ENCODE data around the gene NLRC5.

DNA sequence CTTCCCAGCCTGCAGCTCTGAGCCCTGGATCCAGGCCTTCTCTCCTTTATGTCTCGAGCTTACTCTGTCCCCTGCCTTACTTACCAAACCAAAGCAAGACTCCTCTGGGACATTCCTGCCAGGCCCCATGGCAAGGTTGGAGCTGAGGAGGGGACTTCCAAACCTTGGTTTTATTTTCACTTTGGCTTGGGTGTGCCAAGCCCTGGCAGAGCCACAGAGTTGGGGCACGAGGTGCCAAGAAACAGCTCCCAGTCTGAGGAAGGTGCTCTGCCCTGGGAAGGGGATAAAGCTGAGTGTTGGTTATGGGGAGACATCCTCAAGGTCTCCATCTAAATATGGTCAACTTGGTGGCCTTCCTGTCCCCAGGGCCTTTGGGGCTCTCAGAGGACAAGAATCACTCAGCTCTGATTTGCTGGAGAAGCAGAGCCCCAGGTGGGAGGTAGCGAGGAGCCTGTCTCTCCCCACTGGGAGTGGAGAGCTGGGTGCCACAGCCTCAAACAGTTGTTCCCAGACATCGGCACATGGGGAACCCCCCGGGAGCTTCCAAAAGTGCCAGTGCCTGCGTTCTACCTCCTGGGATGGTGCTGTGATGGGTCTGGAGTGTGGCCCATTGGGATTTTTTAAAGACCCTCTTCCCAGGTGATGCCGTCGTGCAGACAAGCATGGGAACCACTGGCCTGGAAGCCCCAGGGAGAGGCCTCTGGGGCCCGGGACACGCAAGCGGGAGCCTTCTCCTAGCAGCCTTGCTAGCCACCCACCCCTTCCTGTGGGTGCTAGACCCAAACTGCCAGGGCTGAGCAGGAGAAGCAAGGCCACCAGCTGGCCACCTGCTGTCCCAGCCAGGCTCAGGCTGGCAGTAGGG is 10.3 kb downstream of the NLRC5 start:
- TF ChIP-seq, protein P1, sequence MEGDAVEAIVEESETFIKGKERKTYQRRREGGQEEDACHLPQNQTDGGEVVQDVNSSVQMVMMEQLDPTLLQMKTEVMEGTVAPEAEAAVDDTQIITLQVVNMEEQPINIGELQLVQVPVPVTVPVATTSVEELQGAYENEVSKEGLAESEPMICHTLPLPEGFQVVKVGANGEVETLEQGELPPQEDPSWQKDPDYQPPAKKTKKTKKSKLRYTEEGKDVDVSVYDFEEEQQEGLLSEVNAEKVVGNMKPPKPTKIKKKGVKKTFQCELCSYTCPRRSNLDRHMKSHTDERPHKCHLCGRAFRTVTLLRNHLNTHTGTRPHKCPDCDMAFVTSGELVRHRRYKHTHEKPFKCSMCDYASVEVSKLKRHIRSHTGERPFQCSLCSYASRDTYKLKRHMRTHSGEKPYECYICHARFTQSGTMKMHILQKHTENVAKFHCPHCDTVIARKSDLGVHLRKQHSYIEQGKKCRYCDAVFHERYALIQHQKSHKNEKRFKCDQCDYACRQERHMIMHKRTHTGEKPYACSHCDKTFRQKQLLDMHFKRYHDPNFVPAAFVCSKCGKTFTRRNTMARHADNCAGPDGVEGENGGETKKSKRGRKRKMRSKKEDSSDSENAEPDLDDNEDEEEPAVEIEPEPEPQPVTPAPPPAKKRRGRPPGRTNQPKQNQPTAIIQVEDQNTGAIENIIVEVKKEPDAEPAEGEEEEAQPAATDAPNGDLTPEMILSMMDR (IDR thresholded peaks at IDR 0.05): no peak
- TF ChIP-seq POLR2A (IDR thresholded peaks at IDR 0.05; ENCODE audit: low read depth) (no peak), POLR2AphosphoS5 (IDR thresholded peaks at IDR 0.05) (no peak), EP300 (IDR thresholded peaks at IDR 0.05) (no peak)

Measured in esophagus muscularis mucosa (tissue), 4 donors.